SW480 (cell line): Measurements from ENCODE around the gene NDUFB10.
A peak's percentile ranks its signal among the peaks of the same experiment; 100 is the strongest.

Experiments used
- DNase-seq: peaks from one replicate; pipeline ENCODE4 v3.0.0-alpha.2; 2016; ENCODE audit warnings: low spot score

Gene NDUFB10

DNA sequence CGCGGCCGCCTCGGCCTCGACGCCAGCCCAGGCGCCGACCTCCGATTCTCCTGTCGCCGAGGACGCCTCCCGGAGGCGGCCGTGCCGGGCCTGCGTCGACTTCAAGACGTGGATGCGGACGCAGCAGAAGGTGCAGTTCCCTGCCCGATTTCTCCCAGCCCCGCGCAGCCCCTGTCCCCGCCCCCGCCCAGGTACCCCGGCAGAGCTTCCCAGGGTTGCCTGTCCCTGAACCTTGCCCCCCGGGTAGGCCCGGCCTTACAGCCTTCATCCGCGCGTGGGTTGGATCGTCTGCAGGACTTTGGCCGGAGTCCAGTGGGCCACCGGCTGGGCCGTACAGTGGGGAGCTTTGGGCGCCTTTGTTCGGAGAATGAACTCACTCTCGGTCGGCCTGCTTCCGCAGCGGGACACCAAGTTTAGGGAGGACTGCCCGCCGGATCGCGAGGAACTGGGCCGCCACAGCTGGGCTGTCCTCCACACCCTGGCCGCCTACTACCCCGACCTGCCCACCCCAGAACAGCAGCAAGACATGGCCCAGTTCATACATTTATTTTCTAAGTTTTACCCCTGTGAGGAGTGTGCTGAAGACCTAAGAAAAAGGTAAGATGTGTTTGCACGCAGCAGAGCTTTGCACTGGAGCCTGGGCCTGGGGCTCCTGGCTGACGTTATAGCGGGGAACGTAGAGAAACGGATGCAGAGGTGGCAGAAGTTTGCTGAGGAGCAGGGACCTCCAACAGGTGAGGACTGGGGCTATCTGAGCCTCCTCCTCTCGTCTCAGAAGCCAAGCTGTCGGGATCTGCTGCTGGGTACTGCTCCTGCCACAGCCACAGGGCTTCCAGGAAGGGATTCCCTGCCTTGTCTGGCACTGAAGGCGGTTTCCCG is 25.2 kb downstream of the NDUFB10 start:
- DNase-seq, result no peak

- DNase-seq, result no peak
Measured at GRCh38 chr16:1985466-1986150, 26.3 kb downstream of the NDUFB10 start.

- DNase-seq, result no peak
Measured at GRCh38 chr16:1987198-1987597, 27.9 kb downstream of the NDUFB10 start.

- no peak for DNase-seq
Measured at GRCh38 chr16:1989209-1990100, 30.1 kb downstream of the NDUFB10 start, which contains the start of gene SYNGR3. Gene SYNGR3 (plus strand): TSS chr16:1989970. CDS start chr16:1990103, 133 bp downstream.

GRCh38 chr16:1990101-1990350 is 30.7 kb downstream of the NDUFB10 start:
- DNase-seq, result no peak

- peak; percentile 41 for DNase-seq
Measured at GRCh38 chr16:1990351-1991134, 31.2 kb downstream of the NDUFB10 start.

GRCh38 chr16:1991135-1991551 is 31.8 kb downstream of the NDUFB10 start:
- no peak for DNase-seq

- no peak for DNase-seq
Measured at GRCh38 chr16:1991588-1991947, 32.2 kb downstream of the NDUFB10 start.

DNA sequence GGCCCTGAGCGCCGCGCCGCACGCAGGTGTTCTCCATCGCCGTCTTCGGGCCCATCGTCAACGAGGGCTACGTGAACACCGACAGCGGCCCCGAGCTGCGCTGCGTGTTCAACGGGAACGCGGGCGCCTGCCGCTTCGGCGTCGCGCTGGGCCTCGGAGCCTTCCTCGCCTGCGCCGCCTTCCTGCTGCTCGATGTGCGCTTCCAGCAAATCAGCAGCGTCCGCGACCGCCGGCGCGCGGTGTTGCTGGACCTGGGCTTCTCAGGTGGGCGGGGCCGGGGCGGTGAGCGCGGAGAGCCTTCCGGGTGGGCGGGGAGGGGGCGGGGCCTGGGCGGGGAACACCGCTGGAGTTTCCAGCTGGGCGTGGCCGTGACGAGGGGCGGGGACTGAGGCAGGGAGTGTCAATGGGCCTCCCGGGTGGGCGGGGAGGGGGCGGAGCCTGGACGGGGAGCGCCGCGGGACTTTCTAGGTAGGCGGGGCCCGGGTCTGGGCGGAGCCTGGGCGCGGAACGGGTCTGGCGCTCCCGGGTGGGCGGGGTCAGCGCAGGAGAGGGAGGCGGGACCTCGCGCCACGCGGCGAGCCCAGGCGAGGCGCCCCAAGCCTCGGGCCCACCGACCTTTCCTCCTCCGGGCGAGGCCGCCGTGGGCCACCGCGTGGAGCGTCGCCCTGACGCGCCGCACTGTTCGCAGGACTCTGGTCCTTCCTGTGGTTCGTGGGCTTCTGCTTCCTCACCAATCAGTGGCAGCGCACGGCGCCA is 32.8 kb downstream of the NDUFB10 start:
- peak; percentile 67 for DNase-seq

GRCh38 chr16:1992704-1993317 is 33.5 kb downstream of the NDUFB10 start:
- no peak for DNase-seq

- DNase-seq, result no peak
Measured at GRCh38 chr16:1993731-1994131, 34.4 kb downstream of the NDUFB10 start.

GRCh38 chr16:1997494-1998359 is 38.4 kb downstream of the NDUFB10 start:
- DNase-seq, result no peak

DNA sequence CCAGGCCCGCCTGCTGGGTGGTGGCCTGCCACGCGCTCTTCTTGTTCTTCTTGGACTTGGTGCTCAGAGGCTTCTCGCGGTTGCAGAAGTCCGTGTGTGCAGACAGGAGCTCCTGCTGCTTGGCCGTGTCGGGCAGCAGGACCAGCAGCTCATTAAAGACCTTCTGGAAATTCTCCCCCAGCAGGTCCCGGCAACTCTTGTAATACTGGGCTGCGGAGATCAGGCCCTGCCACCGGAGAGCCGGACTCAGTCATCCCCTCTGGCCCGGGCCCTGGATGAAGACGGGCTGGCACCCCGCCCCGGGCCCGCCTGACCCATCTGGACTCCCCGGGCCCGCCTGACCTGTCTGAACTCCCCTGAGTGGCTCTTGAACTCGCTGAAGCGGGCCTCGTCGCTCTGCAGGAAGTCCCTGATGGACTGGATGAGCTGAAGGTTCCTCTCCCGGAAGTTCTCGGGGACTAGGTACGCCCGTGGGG is 39.1 kb downstream of the NDUFB10 start:
- no peak for DNase-seq

DNA sequence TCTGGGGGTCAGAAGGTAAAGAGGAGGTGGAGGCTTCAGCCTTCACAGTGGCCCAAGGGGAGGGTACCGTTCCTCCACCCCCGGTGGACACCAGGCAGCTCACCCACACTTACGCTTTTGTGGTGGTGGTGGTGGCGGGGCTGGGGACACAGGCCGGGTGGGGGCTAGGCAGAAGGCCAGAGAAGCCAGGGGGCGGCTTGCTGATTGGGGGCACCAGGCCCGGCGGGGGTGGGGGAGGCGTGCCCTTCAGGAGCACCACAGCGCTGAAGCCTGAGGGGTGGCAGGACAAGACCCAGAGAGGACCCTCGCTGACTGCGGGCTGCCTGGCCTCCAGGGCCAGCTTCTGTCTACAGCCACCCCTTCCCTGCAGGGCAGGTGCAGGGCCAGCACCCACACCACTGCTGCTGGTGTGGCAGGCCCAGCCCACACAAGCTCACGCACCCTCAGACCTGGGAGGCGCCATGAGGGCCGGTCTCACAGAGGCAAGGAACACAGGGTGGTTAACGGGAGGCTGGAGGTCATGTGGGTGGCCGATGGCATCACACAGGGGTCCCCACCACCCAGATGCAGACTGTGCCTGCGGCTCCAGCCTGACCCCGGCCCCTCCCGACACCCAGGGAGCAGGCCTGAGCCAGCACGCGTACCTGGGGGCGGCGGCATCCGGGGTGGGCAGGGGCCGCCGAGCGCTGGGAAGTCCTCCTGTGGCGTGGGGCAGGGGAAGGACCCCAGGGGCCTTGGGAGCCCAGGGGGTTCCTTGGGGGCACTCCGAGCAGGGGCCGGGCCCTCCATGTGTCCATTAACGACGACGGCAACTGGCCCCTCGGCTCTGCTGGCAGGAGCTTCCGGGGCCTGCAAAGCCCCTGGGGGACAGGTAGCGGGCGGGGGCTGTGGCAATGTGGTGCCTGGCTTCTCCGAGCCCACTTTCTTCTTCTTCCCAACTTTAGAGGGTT is 39.8 kb downstream of the NDUFB10 start:
- DNase-seq, result no peak

- no peak for DNase-seq
Measured at GRCh38 chr16:1999866-2000514, 40.7 kb downstream of the NDUFB10 start.

DNA sequence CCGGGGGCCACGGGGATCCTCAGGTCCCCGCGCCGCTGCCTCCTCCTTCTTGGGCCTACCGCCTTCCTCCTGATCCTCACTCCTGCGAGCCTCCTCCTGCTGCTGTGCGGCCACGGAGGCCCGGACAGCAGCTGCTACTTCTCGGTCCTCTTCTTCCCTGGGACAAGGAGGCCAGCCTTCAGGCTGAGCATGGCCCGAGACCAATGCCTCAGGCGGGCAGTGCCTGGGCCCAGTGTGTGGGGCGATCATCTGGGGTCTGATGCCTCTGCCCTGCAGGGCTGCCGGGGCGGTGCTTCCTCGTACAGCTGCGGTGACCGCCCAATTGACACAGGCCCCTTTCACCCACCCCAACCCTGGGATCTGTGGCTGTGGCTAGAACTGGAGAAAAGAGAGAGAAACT is 41.7 kb downstream of the NDUFB10 start:
- no peak for DNase-seq

GRCh38 chr16:2001456-2002355 is 42.4 kb downstream of the NDUFB10 start:
- DNase-seq, result no peak
